Smooth muscle cell of bladder (primary cell): Measurements from ENCODE around the gene UCK2. TPM values are rescaled to one million over a fixed set of nuclear protein-coding genes. Genes with fewer than 3 reads are reported as not detected.

Experiments
- total RNA-seq: library from RNA; depleted of rRNA; stranded (reverse); fragments of >200 nt; gene quantifications from 2 replicates; pipeline ENCODE4 v1.2.3, GENCODE V29; 2014

The UCK2 gene
- total RNA-seq = 49.8 and 52.1 TPM in 2 replicates

DNA sequence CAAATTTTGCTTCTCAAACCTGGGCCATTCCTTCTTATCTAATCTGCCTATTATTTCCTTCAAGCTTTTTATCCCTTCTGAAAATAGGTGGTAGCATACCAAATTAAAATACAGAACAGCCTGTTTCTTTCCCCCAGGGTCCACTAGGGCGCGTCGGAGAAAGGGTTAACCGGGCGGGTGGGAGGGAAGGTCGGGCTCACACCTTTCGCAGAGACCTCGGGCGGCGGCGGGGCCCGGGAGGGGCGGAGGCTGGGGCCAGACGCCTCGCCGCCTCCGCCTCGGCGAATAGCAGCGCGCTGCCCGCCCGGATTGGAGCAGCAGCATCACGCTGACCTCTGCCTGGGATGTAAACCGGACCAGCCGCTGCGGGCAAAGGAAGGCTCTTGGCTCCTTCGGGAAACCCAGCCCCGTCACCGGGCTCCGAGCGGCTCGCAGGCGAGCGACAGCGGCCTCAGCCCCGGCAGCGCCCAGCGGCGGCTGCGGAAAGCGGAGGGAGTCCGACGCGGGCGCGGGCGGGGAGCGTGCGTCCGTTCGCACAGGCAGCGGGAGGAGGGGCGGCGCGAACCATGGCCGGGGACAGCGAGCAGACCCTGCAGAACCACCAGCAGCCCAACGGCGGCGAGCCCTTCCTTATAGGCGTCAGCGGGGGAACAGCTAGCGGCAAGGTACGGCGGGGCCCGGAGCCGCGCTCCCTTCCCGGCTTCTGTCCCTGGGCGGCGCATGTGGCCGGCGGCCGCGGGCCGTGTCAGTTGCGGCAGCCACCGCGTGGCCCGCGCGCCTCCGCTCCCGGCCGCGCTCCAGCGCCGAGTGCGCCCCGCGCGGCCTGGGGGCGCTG lies at the start of gene UCK2:
Gene UCK2 (plus strand): TSS at position 347 of the 835 bp plus-strand sequence. CDS start 220 bp downstream, at position 567.

Other genes with a start within 250 kb of the UCK2 start
- gene MGST3, start 196.4 kb upstream of the UCK2 start, total RNA-seq = 249 and 255 TPM in 2 replicates
- 127 and 171 TPM in 2 replicates for gene ALDH9A1, start 129.1 kb upstream of the UCK2 start, total RNA-seq
- 65.0 and 74.0 TPM in 2 replicates for gene TMCO1, start 58.7 kb upstream of the UCK2 start, total RNA-seq